Liver (tissue), 9 donors: ENCODE measurements around the gene KLF15. TPM values are rescaled to one million over a fixed set of nuclear protein-coding genes. Genes with fewer than 3 reads are reported as not detected.

ENCODE experiments used
- DNase-seq: peaks from one replicate; pipeline ENCODE4 v3.0.0-alpha.2; 2017; ENCODE audit warnings: low spot score
- H3K27ac ChIP-seq, 2 donors: one replicate each; pipeline ENCODE4 v1.7.0; 2013; ENCODE audit warnings: inconsistent platforms in 2 of 2, low read length in 2 of 2, control low read depth in 1 of 2, low read depth in 1 of 2, mild to moderate bottlenecking in 1 of 2
- H3K27me3 ChIP-seq, 4 donors: one replicate each; pipeline versions ENCODE4 v1.6.1 to v1.7.0; 2013; ENCODE audit warnings: low read length in 3 of 4, inconsistent platforms in 1 of 4, mild to moderate bottlenecking in 1 of 4, moderate library complexity in 1 of 4; ENCODE audit not compliant: control insufficient read depth in 4 of 4, insufficient read depth in 4 of 4
- H3K36me3 ChIP-seq, 4 donors: one replicate each; pipeline versions ENCODE4 v1.6.1 to v1.7.0; 2013; ENCODE audit warnings: low read length in 3 of 4, mild to moderate bottlenecking in 3 of 4, low read depth in 1 of 4, moderate library complexity in 1 of 4; ENCODE audit not compliant: control insufficient read depth in 4 of 4, insufficient read depth in 3 of 4
- H3K4me1 ChIP-seq, 4 donors: one replicate each; pipeline versions ENCODE4 v1.6.1 to v1.7.0; 2013; ENCODE audit warnings: low read length in 3 of 4, mild to moderate bottlenecking in 3 of 4, moderate library complexity in 1 of 4; ENCODE audit not compliant: control insufficient read depth in 4 of 4, insufficient read depth in 4 of 4
- H3K4me3 ChIP-seq, 3 donors: one replicate each; pipeline versions ENCODE4 v1.6.1 to v1.7.0; 2013; ENCODE audit warnings: low read length in 3 of 3, control low read depth in 1 of 3, low read depth in 1 of 3, mild to moderate bottlenecking in 1 of 3
- H3K9ac ChIP-seq, 2 donors: one replicate each; pipeline ENCODE4 v1.7.0; 2013; ENCODE audit warnings: low read length in 2 of 2, mild to moderate bottlenecking in 2 of 2, moderate library complexity in 2 of 2, control low read depth in 1 of 2, low read depth in 1 of 2
- H3K9me3 ChIP-seq, 4 donors: one replicate each; pipeline versions ENCODE4 v1.6.1 to v1.7.0; 2013; ENCODE audit warnings: low read length in 3 of 4; ENCODE audit not compliant: control insufficient read depth in 4 of 4
- ATF3 ChIP-seq: IDR thresholded peaks from 2 replicates; pipeline ENCODE4 v1.6.1; 2016; ENCODE audit warnings: antibody characterized with exemption
- CTCF ChIP-seq: fragments of 150-350 bp; IDR thresholded peaks from 2 replicates; pipeline ENCODE4 v1.5.1; 2017; ENCODE audit warnings: improper control_type of control experiment, low read depth, low read length; ENCODE audit not compliant: missing input control
- EGR1 ChIP-seq, 2 donors: IDR thresholded peaks; 2 replicates each; pipeline ENCODE4 v1.6.1; 2016 to 2018; ENCODE audit warnings: antibody characterized with exemption in 2 of 2, low read depth in 2 of 2
- FOXA1 ChIP-seq: IDR thresholded peaks from 2 replicates; pipeline ENCODE4 v1.6.1; 2016; ENCODE audit warnings: antibody characterized with exemption
- FOXA2 ChIP-seq: IDR thresholded peaks from 2 replicates; pipeline ENCODE4 v1.6.1; 2016; ENCODE audit warnings: antibody characterized with exemption
- GABPA ChIP-seq, 2 donors: IDR thresholded peaks in 1 of 2; conservative IDR thresholded peaks in 1 of 2; 2 replicates each; pipeline ENCODE4 v1.6.1; 2016; ENCODE audit warnings: antibody characterized with exemption in 2 of 2, mild to moderate bottlenecking in 1 of 2, moderate library complexity in 1 of 2
- HNF4A ChIP-seq, 2 donors: conservative IDR thresholded peaks; 2 replicates each; pipeline ENCODE4 v1.6.1; 2016; ENCODE audit warnings: antibody characterized with exemption in 2 of 2, mild to moderate bottlenecking in 2 of 2
- HNF4G ChIP-seq: IDR thresholded peaks from 2 replicates; pipeline ENCODE4 v1.6.1; 2016; ENCODE audit warnings: antibody characterized with exemption
- JUND ChIP-seq, 2 donors: IDR thresholded peaks; 2 replicates each; pipeline ENCODE4 v1.6.1; 2016; ENCODE audit warnings: antibody characterized with exemption in 2 of 2
- MAX ChIP-seq: IDR thresholded peaks from 2 replicates; pipeline ENCODE4 v1.6.1; 2016; ENCODE audit warnings: antibody characterized with exemption
- NR2F2 ChIP-seq: IDR thresholded peaks from 2 replicates; pipeline ENCODE4 v1.6.1; 2016; ENCODE audit warnings: antibody characterized with exemption
- RAD21 ChIP-seq, 2 donors: IDR thresholded peaks; 2 replicates each; pipeline ENCODE4 v1.6.1; 2016; ENCODE audit warnings: antibody characterized with exemption in 2 of 2, mild to moderate bottlenecking in 2 of 2
- REST ChIP-seq: IDR thresholded peaks from 2 replicates; pipeline ENCODE4 v1.6.1; 2016; ENCODE audit warnings: antibody characterized with exemption, mild to moderate bottlenecking
- RXRA ChIP-seq, 2 donors: IDR thresholded peaks; 2 replicates each; pipeline ENCODE4 v1.6.1; 2017 to 2018; ENCODE audit warnings: antibody characterized with exemption in 2 of 2, mild to moderate bottlenecking in 1 of 2
- SP1 ChIP-seq: IDR thresholded peaks from 2 replicates; pipeline ENCODE4 v1.6.1; 2018; ENCODE audit warnings: antibody characterized with exemption, mild to moderate bottlenecking
- TAF1 ChIP-seq: conservative IDR thresholded peaks from 2 replicates; pipeline ENCODE4 v1.6.1; 2016; ENCODE audit warnings: antibody characterized with exemption, mild to moderate bottlenecking
- YY1 ChIP-seq: IDR thresholded peaks from 2 replicates; pipeline ENCODE4 v1.6.1; 2016; ENCODE audit warnings: antibody characterized with exemption, mild to moderate bottlenecking
- ZBTB33 ChIP-seq: IDR thresholded peaks from 2 replicates; pipeline ENCODE4 v1.6.1; 2016; ENCODE audit warnings: antibody characterized with exemption
- WGBS: extraction: QIAGEN DNeasy Blood & Tissue Kit; methylation state at CpG from one replicate; pipeline ENCODE4 v1.1.7; 2013; 5-methylcytosine and 5-hydroxymethylcytosine counted together
- polyA plus RNA-seq, 2 donors: library from polyadenylated mRNA; stranded (reverse) in 1 of 2; unstranded in 1 of 2; fragments of 200-250 nt in 1 of 2; fragments of >200 nt in 1 of 2; fragmentation: Nextera tagmentation in 1 of 2; extraction: Ambion mirVana in 1 of 2; gene quantifications; one replicate each; pipeline versions ENCODE4 v1.2.1 to v1.2.3, GENCODE V29; 2013 to 2015
- total RNA-seq, 2 donors: library from RNA; depleted of rRNA; stranded (reverse); fragments of >200 nt; gene quantifications; one replicate each; pipeline ENCODE4 v1.2.3, GENCODE V29; 2014
- donor health status: healthy.
- donor health status: healthy.
- donor health status: healthy.
- donor health status: healthy.
- donor health status: healthy.

KLF15 gene
- total and polyA plus RNA-seq, 4 donors: 21.4 to 103 (median 49.3) TPM

GRCh38 chr3:126381966-126382365 is 24.8 kb upstream of the KLF15 start:
- H3K27me3 ChIP-seq: no peaks in the 10 kb centered on the region
- WGBS: 61% methylated on average over 2 of the region's 2 CpGs
- DNase-seq: no peak
- no peak overlapping the region for H3K4me3 ChIP-seq
- no peak for TF ChIP-seq HNF4A (conservative IDR thresholded peaks at IDR 0.05)
- TF ChIP-seq ATF3: no peak
- TF ChIP-seq REST: no peak
- no peak for TF ChIP-seq ZBTB33
- TF ChIP-seq FOXA1: no peak
- no peak for TF ChIP-seq RXRA (IDR thresholded peaks at IDR 0.05)
- TF ChIP-seq YY1: no peak
- TF ChIP-seq RAD21 (IDR thresholded peaks at IDR 0.05): no peak
- TF ChIP-seq HNF4G: no peak
- TF ChIP-seq FOXA2: no peak
- no peak for TF ChIP-seq SP1
- TF ChIP-seq EGR1 (IDR thresholded peaks at IDR 0.05; ENCODE audit: low read depth in 2 of 2): no peak
- no peak for TF ChIP-seq MAX
- TF ChIP-seq JUND (IDR thresholded peaks at IDR 0.05): no peak
- TF ChIP-seq GABPA (IDR thresholded peaks at IDR 0.05 in 1 of 2, conservative IDR thresholded peaks at IDR 0.05 in 1 of 2): no peak
- no peak for TF ChIP-seq NR2F2
- TF ChIP-seq TAF1: no peak
- no peak for TF ChIP-seq CTCF
- H3K9ac ChIP-seq: no peak overlapping the region
- no peaks in the 10 kb centered on the region for H3K4me1 ChIP-seq
- no peaks in the 10 kb centered on the region for H3K36me3 ChIP-seq
- no peaks in the 10 kb centered on the region for H3K9me3 ChIP-seq
- no peak overlapping the region for H3K27ac ChIP-seq
